Neural progenitor cell (in vitro differentiated cells): ENCODE measurements around the gene HMGCR.

ENCODE experiments used
- CTCF ChIP-seq: fragments of 200-600 bp; sonication (generic); IDR thresholded peaks from 2 replicates; pipeline ENCODE4 v1.5.1; 2017; ENCODE audit warnings: antibody characterized with exemption, mild to moderate bottlenecking
- EZH2 ChIP-seq: fragments of 200-600 bp; sonication (generic); IDR thresholded peaks from 2 replicates; pipeline ENCODE4 v1.6.1; 2017; ENCODE audit warnings: antibody characterized with exemption, mild to moderate bottlenecking, moderate library complexity

DNA sequence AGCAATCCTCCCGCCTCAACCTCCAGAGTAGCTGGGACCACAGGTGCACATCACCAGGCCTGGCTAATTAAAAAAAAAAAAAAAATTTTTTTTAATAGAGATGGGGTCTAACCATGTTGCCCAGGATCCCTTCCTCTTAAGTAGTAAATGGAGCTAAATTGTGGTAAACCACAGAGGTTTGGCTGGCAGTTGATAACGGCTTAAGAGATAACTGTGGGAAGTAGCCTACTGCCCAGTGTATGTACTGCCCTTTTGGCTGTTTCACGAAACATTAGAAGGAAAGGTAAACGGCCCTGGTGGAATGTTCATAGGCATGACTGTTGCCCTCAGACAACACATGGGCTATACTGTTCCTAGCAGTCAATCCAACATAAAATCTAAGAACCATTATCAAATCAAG, 44.4 kb downstream of the HMGCR start:
- TF ChIP-seq EZH2 (no peak), CTCF (no peak)
